GDM1 (cell line): ENCODE data around the gene DUSP14.
"Not testable (repeated sequence)": the region's sequence is repeated elsewhere in the genome, so short reads cannot be mapped to it uniquely, and the experiment has no call there.

Source experiments
- DNase-seq: peaks from one replicate; lab custom pipeline; 2025; lab: John Stamatoyannopoulos, UW

Gene DUSP14

GRCh38 chr17:37483311-37484039 is 6.2 kb upstream of the DUSP14 start:
- DNase-seq = no peak

GRCh38 chr17:37485938-37486570 is 3.6 kb upstream of the DUSP14 start:
- DNase-seq = no peak

DNA sequence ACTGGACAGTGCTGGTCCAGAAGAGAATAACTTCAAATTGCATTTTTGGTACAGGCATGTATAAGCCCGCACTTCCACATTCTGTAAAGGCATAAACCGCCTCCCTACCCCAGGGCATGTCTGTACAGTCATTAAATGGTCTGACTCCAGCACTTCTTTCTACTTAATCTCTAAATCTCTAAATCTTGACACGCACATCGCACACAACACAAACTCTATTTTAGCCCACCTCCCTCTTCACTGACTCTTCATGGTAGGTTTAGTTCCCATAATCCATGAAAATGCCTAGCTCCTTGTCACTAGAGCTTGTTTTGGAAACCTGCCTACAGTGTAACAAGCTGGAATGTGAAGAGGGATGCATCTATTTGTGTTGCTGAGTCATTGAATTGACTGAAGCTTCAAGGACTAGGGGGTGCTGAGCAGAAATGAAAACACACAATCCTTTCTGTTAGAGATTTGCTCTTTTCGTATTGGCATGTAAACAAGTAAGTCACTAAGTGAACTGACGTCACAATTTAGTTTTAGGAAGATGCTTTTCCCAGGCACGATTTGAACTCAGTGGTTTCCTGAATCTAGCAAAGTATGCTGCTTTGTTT is 1.6 kb upstream of the DUSP14 start:
- no peak for DNase-seq

DNA sequence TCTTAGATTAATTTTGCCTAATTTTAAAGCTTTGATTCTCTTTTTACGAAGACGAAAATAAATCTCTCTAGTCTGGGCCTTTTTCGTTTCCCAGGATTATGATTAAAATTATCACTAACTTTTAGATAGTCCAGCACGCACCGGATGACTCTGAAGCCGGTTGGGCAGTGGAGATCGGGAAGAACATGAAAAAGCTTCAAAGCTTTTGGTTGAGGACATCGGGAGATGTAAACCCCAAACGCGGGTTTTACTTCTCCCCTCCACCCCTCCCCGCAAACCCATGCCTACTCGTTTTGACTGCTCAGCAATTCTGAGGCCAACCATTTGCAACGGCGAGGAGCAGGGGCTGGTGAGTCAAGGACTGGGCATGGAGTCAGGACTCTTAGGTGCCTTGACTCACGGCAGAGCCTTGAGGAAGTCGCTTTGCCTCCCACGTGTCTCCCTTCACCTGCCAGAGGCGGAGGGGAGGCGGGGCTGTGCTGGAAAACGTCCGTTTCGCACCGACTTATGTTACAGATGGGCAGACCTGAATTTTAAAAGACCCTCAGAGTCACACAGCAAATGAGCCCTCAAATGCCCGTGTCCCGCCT is 989 bp upstream of the DUSP14 start:
- no peak for DNase-seq

- DNase-seq = peak; percentile 60
These were observed 414 bp downstream of the DUSP14 start for GRCh38 chr17:37490022-37490587.

DNA sequence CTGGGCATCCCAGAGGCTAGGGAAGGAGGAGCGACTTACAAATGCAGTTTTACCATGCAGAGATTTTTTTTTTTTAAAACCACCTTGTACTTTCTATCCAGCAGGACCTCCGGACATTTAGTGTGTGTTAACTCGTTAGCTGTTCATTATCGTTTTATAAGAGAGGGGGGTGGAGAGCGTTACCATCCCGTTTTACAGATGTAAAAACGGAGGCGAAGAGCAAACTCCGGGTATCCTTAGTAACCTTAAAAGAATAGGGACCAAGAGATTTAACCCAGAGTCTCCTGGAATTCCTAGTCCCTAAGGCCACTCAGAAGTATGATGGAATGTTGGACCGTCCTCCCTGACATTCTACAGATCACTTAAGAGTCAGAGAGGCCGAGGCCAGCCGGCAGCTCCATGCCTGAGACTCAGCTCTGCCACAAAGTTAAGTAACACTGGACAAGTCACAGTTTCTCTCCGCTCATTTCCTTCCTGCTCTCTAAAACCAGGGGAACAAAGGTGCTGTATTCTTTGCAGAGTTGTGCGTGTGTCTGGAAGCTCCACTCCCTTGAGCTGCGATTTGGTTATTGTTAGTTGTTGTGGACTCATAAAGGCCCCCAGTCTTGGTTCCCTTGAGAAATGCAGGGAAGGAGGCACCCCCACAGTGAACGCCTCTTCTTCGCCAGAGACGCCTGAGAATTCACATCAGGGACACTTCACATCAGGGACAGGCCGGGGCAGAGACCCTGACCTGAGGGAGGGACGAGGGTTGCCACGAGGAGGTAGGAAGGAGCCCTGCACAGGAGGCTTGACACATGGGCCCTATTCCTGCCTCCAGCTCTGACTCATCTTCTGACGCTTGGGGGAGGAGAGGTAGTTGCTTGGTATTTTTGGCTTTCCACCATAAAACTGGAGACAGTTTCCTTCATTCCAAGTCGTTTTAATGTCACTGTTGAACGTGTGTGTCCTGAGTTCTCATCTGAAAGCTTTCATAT is 1.2 kb downstream of the DUSP14 start:
- DNase-seq = peak; percentile 14

GRCh38 chr17:37492167-37492566 is 2.5 kb downstream of the DUSP14 start:
- DNase-seq = no peak

- no peak for DNase-seq
These were observed 3.7 kb downstream of the DUSP14 start for GRCh38 chr17:37493249-37494027.

DNA sequence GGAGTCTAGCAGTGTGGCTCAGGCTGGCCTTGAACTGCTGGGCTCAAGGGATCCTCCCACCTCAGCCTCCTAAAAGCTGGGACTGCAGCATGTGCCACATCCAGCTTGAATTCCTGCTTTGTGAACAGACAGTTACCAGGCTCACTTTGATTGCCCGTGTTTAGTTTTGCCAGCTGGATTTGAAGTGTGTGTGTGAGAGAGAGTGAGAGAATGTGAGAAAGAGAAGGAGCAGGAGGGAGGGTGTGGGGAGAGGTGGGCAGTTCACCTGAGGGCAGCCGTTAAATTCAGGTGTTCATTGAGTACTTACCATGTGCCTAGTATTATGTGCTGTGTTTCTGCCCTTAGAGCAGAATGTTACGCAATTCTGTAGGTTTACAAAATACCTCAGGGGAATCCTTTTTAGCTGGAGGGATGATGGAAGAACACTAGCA is 4.7 kb downstream of the DUSP14 start:
- DNase-seq = no peak

GRCh38 chr17:37494971-37495370 is 5.3 kb downstream of the DUSP14 start:
- DNase-seq = no peak

DNA sequence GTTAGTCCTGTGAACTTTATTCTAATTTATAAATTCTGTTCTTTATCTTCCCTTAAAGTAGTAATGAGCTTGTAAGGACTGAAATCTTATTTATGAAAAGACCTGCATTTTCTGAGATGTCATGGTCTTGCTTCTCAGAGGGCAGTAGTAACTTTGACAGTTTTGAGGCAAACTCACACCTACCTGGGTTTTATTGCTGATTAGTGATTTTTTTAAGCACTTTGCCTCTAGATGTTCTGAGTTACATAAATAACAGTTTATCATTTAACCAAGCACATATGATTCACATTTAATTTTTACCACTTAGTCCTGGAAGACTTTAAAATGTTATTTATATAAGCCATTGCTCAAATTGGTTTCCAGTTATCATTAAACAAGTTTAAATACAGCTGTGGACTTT is 10.7 kb downstream of the DUSP14 start:
- DNase-seq = no peak

GRCh38 chr17:37502009-37502936 is 12.6 kb downstream of the DUSP14 start:
- DNase-seq = no peak

GRCh38 chr17:37503148-37503547 is 13.5 kb downstream of the DUSP14 start:
- DNase-seq = no peak

DNA sequence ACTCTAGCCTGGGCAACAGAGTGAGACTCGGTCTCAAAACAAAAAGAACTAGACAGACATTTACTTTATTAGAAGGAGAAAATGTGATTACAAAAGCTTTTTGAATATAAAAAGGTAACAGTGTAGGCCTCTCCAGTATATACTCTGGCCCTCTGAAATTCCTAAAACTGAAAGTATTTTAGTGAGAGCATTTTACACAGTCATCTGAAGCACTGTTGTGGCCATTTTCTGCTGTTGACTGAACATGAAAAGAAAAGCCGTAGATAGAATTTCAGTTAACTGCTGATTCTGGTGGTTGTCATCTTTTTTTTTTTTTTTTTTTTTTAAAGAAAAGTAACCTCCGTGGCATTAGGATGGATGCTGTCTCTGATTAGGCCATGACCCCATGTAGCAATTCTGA is 15.6 kb downstream of the DUSP14 start:
- no peak for DNase-seq

- no peak for DNase-seq
These were observed 17.0 kb downstream of the DUSP14 start for GRCh38 chr17:37506678-37507077.

GRCh38 chr17:37507111-37507510 is 17.4 kb downstream of the DUSP14 start:
- DNase-seq = no peak

DNA sequence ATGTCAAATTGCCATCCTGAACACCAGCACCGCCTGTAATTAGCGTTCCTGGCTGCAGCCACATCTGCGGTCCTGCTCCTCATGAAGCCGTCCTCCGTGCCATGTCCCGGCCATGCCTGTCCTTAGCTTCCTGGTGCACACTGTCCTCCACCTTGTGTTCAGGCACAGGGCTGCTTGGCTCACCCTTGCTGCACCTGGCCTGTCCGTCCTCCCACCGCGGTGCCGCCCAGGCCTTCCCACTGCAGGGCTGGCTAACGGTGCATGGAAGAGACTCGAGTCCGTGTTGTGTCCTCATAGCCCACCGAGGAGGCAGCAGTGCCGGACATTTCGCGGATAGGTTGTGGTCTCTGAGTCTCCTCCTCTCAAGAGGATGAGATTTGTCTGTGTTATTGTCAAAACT is 20.4 kb downstream of the DUSP14 start:
- DNase-seq = no peak

- not testable (repeated sequence) for DNase-seq
These were observed 22.0 kb downstream of the DUSP14 start for GRCh38 chr17:37511642-37512041.

DNA sequence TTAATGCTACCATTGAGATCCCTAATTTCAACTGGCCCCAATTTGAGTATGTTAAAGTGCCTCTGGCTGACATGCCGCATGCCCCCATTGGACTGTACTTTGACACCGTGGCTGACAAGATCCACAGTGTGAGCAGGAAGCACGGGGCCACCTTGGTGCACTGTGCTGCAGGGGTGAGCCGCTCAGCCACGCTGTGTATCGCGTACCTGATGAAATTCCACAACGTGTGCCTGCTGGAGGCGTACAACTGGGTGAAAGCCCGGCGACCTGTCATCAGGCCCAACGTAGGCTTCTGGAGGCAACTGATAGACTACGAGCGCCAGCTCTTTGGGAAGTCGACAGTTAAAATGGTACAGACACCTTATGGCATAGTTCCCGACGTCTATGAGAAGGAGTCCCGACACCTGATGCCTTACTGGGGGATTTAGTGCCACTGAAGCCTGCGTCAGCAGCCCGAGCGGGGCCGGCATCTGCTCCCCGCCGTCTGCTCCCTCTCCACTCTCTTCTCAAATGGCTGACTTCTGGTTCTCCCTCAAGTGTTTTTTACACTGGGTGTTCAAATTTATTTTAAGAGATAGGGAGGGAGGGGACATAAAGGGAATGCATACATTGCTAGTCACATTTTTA is 22.9 kb downstream of the DUSP14 start:
- DNase-seq = no peak
